Liver (tissue), 9 donors: ENCODE measurements around the gene SELENOS. TPM values are rescaled to one million over a fixed set of nuclear protein-coding genes. Genes with fewer than 3 reads are reported as not detected.

Experiments
- DNase-seq: peaks from one replicate; pipeline ENCODE4 v3.0.0-alpha.2; 2017; ENCODE audit warnings: low spot score
- H3K27ac ChIP-seq, 2 donors: one replicate each; pipeline ENCODE4 v1.7.0; 2013; ENCODE audit warnings: inconsistent platforms in 2 of 2, low read length in 2 of 2, control low read depth in 1 of 2, low read depth in 1 of 2, mild to moderate bottlenecking in 1 of 2
- H3K27me3 ChIP-seq, 4 donors: one replicate each; pipeline versions ENCODE4 v1.6.1 to v1.7.0; 2013; ENCODE audit warnings: low read length in 3 of 4, inconsistent platforms in 1 of 4, mild to moderate bottlenecking in 1 of 4, moderate library complexity in 1 of 4; ENCODE audit not compliant: control insufficient read depth in 4 of 4, insufficient read depth in 4 of 4
- H3K36me3 ChIP-seq, 4 donors: one replicate each; pipeline versions ENCODE4 v1.6.1 to v1.7.0; 2013; ENCODE audit warnings: low read length in 3 of 4, mild to moderate bottlenecking in 3 of 4, low read depth in 1 of 4, moderate library complexity in 1 of 4; ENCODE audit not compliant: control insufficient read depth in 4 of 4, insufficient read depth in 3 of 4
- H3K4me1 ChIP-seq, 4 donors: one replicate each; pipeline versions ENCODE4 v1.6.1 to v1.7.0; 2013; ENCODE audit warnings: low read length in 3 of 4, mild to moderate bottlenecking in 3 of 4, moderate library complexity in 1 of 4; ENCODE audit not compliant: control insufficient read depth in 4 of 4, insufficient read depth in 4 of 4
- H3K4me3 ChIP-seq, 3 donors: one replicate each; pipeline versions ENCODE4 v1.6.1 to v1.7.0; 2013; ENCODE audit warnings: low read length in 3 of 3, control low read depth in 1 of 3, low read depth in 1 of 3, mild to moderate bottlenecking in 1 of 3
- H3K9ac ChIP-seq, 2 donors: one replicate each; pipeline ENCODE4 v1.7.0; 2013; ENCODE audit warnings: low read length in 2 of 2, mild to moderate bottlenecking in 2 of 2, moderate library complexity in 2 of 2, control low read depth in 1 of 2, low read depth in 1 of 2
- H3K9me3 ChIP-seq, 4 donors: one replicate each; pipeline versions ENCODE4 v1.6.1 to v1.7.0; 2013; ENCODE audit warnings: low read length in 3 of 4; ENCODE audit not compliant: control insufficient read depth in 4 of 4
- ATF3 ChIP-seq: IDR thresholded peaks from 2 replicates; pipeline ENCODE4 v1.6.1; 2016; ENCODE audit warnings: antibody characterized with exemption
- CTCF ChIP-seq: fragments of 150-350 bp; IDR thresholded peaks from 2 replicates; pipeline ENCODE4 v1.5.1; 2017; ENCODE audit warnings: improper control_type of control experiment, low read depth, low read length; ENCODE audit not compliant: missing input control
- EGR1 ChIP-seq, 2 donors: IDR thresholded peaks; 2 replicates each; pipeline ENCODE4 v1.6.1; 2016 to 2018; ENCODE audit warnings: antibody characterized with exemption in 2 of 2, low read depth in 2 of 2
- FOXA1 ChIP-seq: IDR thresholded peaks from 2 replicates; pipeline ENCODE4 v1.6.1; 2016; ENCODE audit warnings: antibody characterized with exemption
- FOXA2 ChIP-seq: IDR thresholded peaks from 2 replicates; pipeline ENCODE4 v1.6.1; 2016; ENCODE audit warnings: antibody characterized with exemption
- GABPA ChIP-seq, 2 donors: IDR thresholded peaks in 1 of 2; conservative IDR thresholded peaks in 1 of 2; 2 replicates each; pipeline ENCODE4 v1.6.1; 2016; ENCODE audit warnings: antibody characterized with exemption in 2 of 2, mild to moderate bottlenecking in 1 of 2, moderate library complexity in 1 of 2
- HNF4A ChIP-seq, 2 donors: conservative IDR thresholded peaks; 2 replicates each; pipeline ENCODE4 v1.6.1; 2016; ENCODE audit warnings: antibody characterized with exemption in 2 of 2, mild to moderate bottlenecking in 2 of 2
- HNF4G ChIP-seq: IDR thresholded peaks from 2 replicates; pipeline ENCODE4 v1.6.1; 2016; ENCODE audit warnings: antibody characterized with exemption
- JUND ChIP-seq, 2 donors: IDR thresholded peaks; 2 replicates each; pipeline ENCODE4 v1.6.1; 2016; ENCODE audit warnings: antibody characterized with exemption in 2 of 2
- MAX ChIP-seq: IDR thresholded peaks from 2 replicates; pipeline ENCODE4 v1.6.1; 2016; ENCODE audit warnings: antibody characterized with exemption
- NR2F2 ChIP-seq: IDR thresholded peaks from 2 replicates; pipeline ENCODE4 v1.6.1; 2016; ENCODE audit warnings: antibody characterized with exemption
- RAD21 ChIP-seq, 2 donors: IDR thresholded peaks; 2 replicates each; pipeline ENCODE4 v1.6.1; 2016; ENCODE audit warnings: antibody characterized with exemption in 2 of 2, mild to moderate bottlenecking in 2 of 2
- REST ChIP-seq: IDR thresholded peaks from 2 replicates; pipeline ENCODE4 v1.6.1; 2016; ENCODE audit warnings: antibody characterized with exemption, mild to moderate bottlenecking
- SP1 ChIP-seq: IDR thresholded peaks from 2 replicates; pipeline ENCODE4 v1.6.1; 2018; ENCODE audit warnings: antibody characterized with exemption, mild to moderate bottlenecking
- TAF1 ChIP-seq: conservative IDR thresholded peaks from 2 replicates; pipeline ENCODE4 v1.6.1; 2016; ENCODE audit warnings: antibody characterized with exemption, mild to moderate bottlenecking
- YY1 ChIP-seq: IDR thresholded peaks from 2 replicates; pipeline ENCODE4 v1.6.1; 2016; ENCODE audit warnings: antibody characterized with exemption, mild to moderate bottlenecking
- ZBTB33 ChIP-seq: IDR thresholded peaks from 2 replicates; pipeline ENCODE4 v1.6.1; 2016; ENCODE audit warnings: antibody characterized with exemption
- WGBS: extraction: QIAGEN DNeasy Blood & Tissue Kit; methylation state at CpG from one replicate; pipeline ENCODE4 v1.1.7; 2013; 5-methylcytosine and 5-hydroxymethylcytosine counted together
- polyA plus RNA-seq, 2 donors: library from polyadenylated mRNA; stranded (reverse) in 1 of 2; unstranded in 1 of 2; fragments of 200-250 nt in 1 of 2; fragments of >200 nt in 1 of 2; fragmentation: Nextera tagmentation in 1 of 2; extraction: Ambion mirVana in 1 of 2; gene quantifications; one replicate each; pipeline versions ENCODE4 v1.2.1 to v1.2.3, GENCODE V29; 2013 to 2015
- total RNA-seq, 2 donors: library from RNA; depleted of rRNA; stranded (reverse); fragments of >200 nt; gene quantifications; one replicate each; pipeline ENCODE4 v1.2.3, GENCODE V29; 2014
- donor health status: healthy.
- donor health status: healthy.
- donor health status: healthy.
- donor health status: healthy.
- donor health status: healthy.

The SELENOS gene
- total and polyA plus RNA-seq, 4 donors: 25.8 to 71.1 (median 65.8) TPM

GRCh38 chr15:101315736-101316135, 38.5 kb upstream of the SELENOS start:
- Histone ChIP-seq H3K9ac (no peak overlapping the region), H3K4me1 (no peaks in the 10 kb centered on the region), H3K27ac (no peak overlapping the region), H3K27me3 (no peaks in the 10 kb centered on the region), H3K36me3 (peaks cover 22 to 75% (median 42%) of the 10 kb centered on the region in 4 donors), H3K4me3 (no peak overlapping the region), H3K9me3 (no peaks in the 10 kb centered on the region)
- WGBS: 89% methylated on average over 10 of the region's 10 CpGs
- TF ChIP-seq ATF3: no peak
- TF ChIP-seq RAD21 (IDR thresholded peaks at IDR 0.05): no peak
- TF ChIP-seq ZBTB33: no peak
- TF ChIP-seq HNF4A (conservative IDR thresholded peaks at IDR 0.05): no peak
- no peak for TF ChIP-seq MAX
- no peak for TF ChIP-seq NR2F2
- no peak for TF ChIP-seq FOXA1
- no peak for TF ChIP-seq GABPA (IDR thresholded peaks at IDR 0.05 in 1 of 2, conservative IDR thresholded peaks at IDR 0.05 in 1 of 2)
- TF ChIP-seq EGR1 (IDR thresholded peaks at IDR 0.05; ENCODE audit: low read depth in 2 of 2): no peak
- no peak for TF ChIP-seq REST
- no peak for TF ChIP-seq JUND (IDR thresholded peaks at IDR 0.05)
- TF ChIP-seq CTCF: no peak
- no peak for TF ChIP-seq YY1
- no peak for TF ChIP-seq SP1
- TF ChIP-seq FOXA2: no peak
- no peak for TF ChIP-seq TAF1
- no peak for TF ChIP-seq HNF4G
- no peak for DNase-seq
